WTC11 (cell line): ENCODE measurements around the gene MEDAG. TPM values are rescaled to one million over a fixed set of nuclear protein-coding genes. Genes with fewer than 3 reads are reported as not detected.

Experiments
- ATAC-seq: fragments of 200-7000 bp; cut with Tn5 transposase; 2 replicates; pipeline ENCODE4 v1.10.0; 2021; ENCODE audit warnings: mild to moderate bottlenecking, moderate library complexity
- CTCF ChIA-PET: fragments of 300-600 bp; sonication (Branson Sonifier 250); formaldehyde crosslinking; loops from one replicate; lab custom pipeline; 2021; ENCODE audit warnings: antibody characterized with exemption; lab: Charles Lee
- POLR2A ChIA-PET: fragments of 350-600 bp; sonication (Branson Sonifier 250); formaldehyde crosslinking; loops from one replicate; lab custom pipeline; 2021; ENCODE audit warnings: antibody characterized with exemption; lab: Charles Lee
- DNase-seq: peaks from one replicate; pipeline ENCODE4 v3.0.0; 2021; ENCODE audit warnings: low spot score
- H3K27ac Mint-ChIP-seq: 2 replicates; pipeline ENCODE4 v1.8.0; 2021; ENCODE audit warnings: mixed read lengths
- H3K27me3 Mint-ChIP-seq: 2 replicates; pipeline ENCODE4 v1.8.0; 2021; ENCODE audit warnings: low read depth, mild to moderate bottlenecking, moderate library complexity, mixed read lengths
- H3K36me3 Mint-ChIP-seq: 2 replicates; pipeline ENCODE4 v1.8.0; 2021; ENCODE audit warnings: mixed read lengths
- H3K4me1 Mint-ChIP-seq: 2 replicates; pipeline ENCODE4 v1.8.0; 2022; ENCODE audit warnings: mixed read lengths
- H3K4me3 Mint-ChIP-seq: 2 replicates; pipeline ENCODE4 v1.8.0; 2021; ENCODE audit warnings: mild to moderate bottlenecking, moderate library complexity, mixed read lengths
- H3K9me3 Mint-ChIP-seq: 2 replicates; pipeline ENCODE4 v1.8.0; 2021; ENCODE audit warnings: mixed read lengths
- AFF4 ChIP-seq: sonication (generic); formaldehyde crosslinking; IDR thresholded peaks from 2 replicates; pipeline ENCODE4 v1.8.1; 2023; ENCODE audit warnings: mild to moderate bottlenecking, missing genetic modification reagents, borderline replicate concordance
- ATF2 ChIP-seq: sonication (generic); formaldehyde crosslinking; IDR thresholded peaks from 2 replicates; pipeline ENCODE4 v1.8.1; 2022; ENCODE audit warnings: low read depth, missing genetic modification reagents, borderline replicate concordance
- ATF6 ChIP-seq: sonication (generic); formaldehyde crosslinking; IDR thresholded peaks from 2 replicates; pipeline ENCODE4 v1.8.1; 2023; ENCODE audit warnings: mild to moderate bottlenecking, missing genetic modification reagents
- FOXJ3 ChIP-seq: sonication (generic); formaldehyde crosslinking; IDR thresholded peaks from 2 replicates; pipeline ENCODE4 v1.9.0; 2021; ENCODE audit warnings: missing genetic modification reagents, mild to moderate bottlenecking, borderline replicate concordance
- GRHL2 ChIP-seq: fragments of 250-450 bp; sonication (Bioruptor Pico); IDR thresholded peaks from 2 replicates; pipeline ENCODE4 v1.8.0; 2022; ENCODE audit warnings: mild to moderate bottlenecking, moderate library complexity; ENCODE audit not compliant: insufficient replicate concordance, severe bottlenecking
- NFE2L1 ChIP-seq: sonication (generic); formaldehyde crosslinking; IDR thresholded peaks from 2 replicates; pipeline ENCODE4 v1.8.1; 2023; ENCODE audit warnings: missing genetic modification reagents
- NR1H2 ChIP-seq: sonication (generic); formaldehyde crosslinking; IDR thresholded peaks from 2 replicates; pipeline ENCODE4 v1.9.0; 2021; ENCODE audit warnings: mild to moderate bottlenecking, moderate library complexity, missing genetic modification reagents
- SMAD3 ChIP-seq: sonication (generic); formaldehyde crosslinking; IDR thresholded peaks from 2 replicates; pipeline ENCODE4 v1.8.0; 2022; ENCODE audit warnings: missing genetic modification reagents, mild to moderate bottlenecking, borderline replicate concordance
- TP53 ChIP-seq: sonication (generic); formaldehyde crosslinking; IDR thresholded peaks from 2 replicates; pipeline ENCODE4 v1.8.1; 2023; ENCODE audit warnings: mild to moderate bottlenecking, missing genetic modification reagents
- ZNF317 ChIP-seq: sonication (generic); formaldehyde crosslinking; IDR thresholded peaks from 2 replicates; pipeline ENCODE4 v1.8.1; 2023; ENCODE audit warnings: low read depth, mild to moderate bottlenecking, moderate library complexity, missing genetic modification reagents, borderline replicate concordance
- ZNF671 ChIP-seq: fragments of 250-450 bp; sonication (Bioruptor Pico); IDR thresholded peaks from 2 replicates; pipeline ENCODE4 v1.8.0; 2021; ENCODE audit warnings: mild to moderate bottlenecking
- total RNA-seq: library from RNA; stranded (reverse); gene quantifications from 3 replicates; pipeline ENCODE4 v1.2.3, GENCODE V29; 2021
- TF ChIP-seq, protein P1 (sequence below): fragments of 200-600 bp; IDR thresholded peaks from 2 replicates; pipeline ENCODE4 v1.8.0; 2022; ENCODE audit warnings: antibody characterized with exemption
- TF ChIP-seq, protein P2 (sequence below): sonication (generic); formaldehyde crosslinking; IDR thresholded peaks from 2 replicates; pipeline ENCODE4 v1.8.0; 2022; ENCODE audit warnings: mild to moderate bottlenecking, missing genetic modification reagents

The MEDAG gene
- total RNA-seq, 1 experiment from 2014 or later: 2.1 TPM

DNA sequence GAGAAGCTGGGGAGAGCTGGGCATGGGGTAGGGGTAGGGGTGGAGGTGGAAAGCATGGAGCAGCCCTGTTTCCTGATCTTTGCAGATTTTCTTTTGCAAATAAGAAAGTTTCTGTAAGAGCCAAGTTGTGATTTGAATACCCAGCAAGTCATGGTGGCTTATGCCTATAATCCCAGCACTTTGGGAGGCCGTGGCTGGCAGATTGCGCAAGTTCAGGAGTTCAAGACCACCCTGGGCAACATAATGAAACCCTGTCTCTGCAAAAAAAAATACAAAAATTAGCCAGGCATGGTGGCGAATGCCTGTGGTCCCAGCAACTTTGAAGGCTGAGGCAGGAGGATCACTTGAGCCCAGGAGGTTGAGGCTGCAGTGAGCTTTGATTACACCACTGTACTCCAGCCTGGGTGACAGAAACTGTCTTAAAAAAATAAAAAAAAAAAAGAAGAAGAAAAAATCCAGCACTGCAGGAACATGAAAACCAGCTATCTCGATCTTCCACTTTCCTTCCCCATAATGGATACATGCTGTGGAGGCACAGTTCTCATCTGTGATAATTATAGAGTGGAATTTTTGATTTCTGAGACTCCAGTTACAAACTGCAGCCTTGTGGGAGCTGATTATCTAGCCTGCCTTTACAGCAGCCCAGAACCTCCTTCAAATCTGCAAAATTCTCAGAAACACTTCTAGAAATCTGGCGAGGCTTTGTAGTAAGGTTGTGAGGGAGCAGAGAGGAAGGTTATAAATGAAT lies 14.3 kb downstream of the MEDAG start:
- ATAC-seq (no peak), DNase-seq (no peak)
- Mint-ChIP-seq H3K9me3 (no peaks in the 10 kb centered on the region), H3K27ac (no peak overlapping the region), H3K27me3 (no peaks in the 10 kb centered on the region), H3K4me3 (no peak overlapping the region), H3K36me3 (no peaks in the 10 kb centered on the region), H3K4me1 (peaks cover 12% of the 10 kb centered on the region)
- ChIA-PET POLR2A (no interaction called here), CTCF (interaction anchor here (0.8 kb wide), 1 partner anchor 55 kb away, joined by 4 read pairs; no protein-coding TSS in a partner anchor)
- TF ChIP-seq ZNF671: no peak
- no peak for TF ChIP-seq AFF4
- TF ChIP-seq NR1H2 (CRISPR knock-in tag): no peak
- TF ChIP-seq NFE2L1 (CRISPR knock-in tag): no peak
- no peak for TF ChIP-seq ATF2 (CRISPR knock-in tag)
- no peak for TF ChIP-seq SMAD3 (CRISPR knock-in tag)

GRCh38 chr13:30923418-30923817 lies 17.3 kb downstream of the MEDAG start:
- POLR2A ChIA-PET: no interaction called here
- DNase-seq: no peak
- H3K4me3 Mint-ChIP-seq: no peak overlapping the region
- TF ChIP-seq, protein P1, sequence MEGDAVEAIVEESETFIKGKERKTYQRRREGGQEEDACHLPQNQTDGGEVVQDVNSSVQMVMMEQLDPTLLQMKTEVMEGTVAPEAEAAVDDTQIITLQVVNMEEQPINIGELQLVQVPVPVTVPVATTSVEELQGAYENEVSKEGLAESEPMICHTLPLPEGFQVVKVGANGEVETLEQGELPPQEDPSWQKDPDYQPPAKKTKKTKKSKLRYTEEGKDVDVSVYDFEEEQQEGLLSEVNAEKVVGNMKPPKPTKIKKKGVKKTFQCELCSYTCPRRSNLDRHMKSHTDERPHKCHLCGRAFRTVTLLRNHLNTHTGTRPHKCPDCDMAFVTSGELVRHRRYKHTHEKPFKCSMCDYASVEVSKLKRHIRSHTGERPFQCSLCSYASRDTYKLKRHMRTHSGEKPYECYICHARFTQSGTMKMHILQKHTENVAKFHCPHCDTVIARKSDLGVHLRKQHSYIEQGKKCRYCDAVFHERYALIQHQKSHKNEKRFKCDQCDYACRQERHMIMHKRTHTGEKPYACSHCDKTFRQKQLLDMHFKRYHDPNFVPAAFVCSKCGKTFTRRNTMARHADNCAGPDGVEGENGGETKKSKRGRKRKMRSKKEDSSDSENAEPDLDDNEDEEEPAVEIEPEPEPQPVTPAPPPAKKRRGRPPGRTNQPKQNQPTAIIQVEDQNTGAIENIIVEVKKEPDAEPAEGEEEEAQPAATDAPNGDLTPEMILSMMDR: no peak
- TF ChIP-seq, protein P2, sequence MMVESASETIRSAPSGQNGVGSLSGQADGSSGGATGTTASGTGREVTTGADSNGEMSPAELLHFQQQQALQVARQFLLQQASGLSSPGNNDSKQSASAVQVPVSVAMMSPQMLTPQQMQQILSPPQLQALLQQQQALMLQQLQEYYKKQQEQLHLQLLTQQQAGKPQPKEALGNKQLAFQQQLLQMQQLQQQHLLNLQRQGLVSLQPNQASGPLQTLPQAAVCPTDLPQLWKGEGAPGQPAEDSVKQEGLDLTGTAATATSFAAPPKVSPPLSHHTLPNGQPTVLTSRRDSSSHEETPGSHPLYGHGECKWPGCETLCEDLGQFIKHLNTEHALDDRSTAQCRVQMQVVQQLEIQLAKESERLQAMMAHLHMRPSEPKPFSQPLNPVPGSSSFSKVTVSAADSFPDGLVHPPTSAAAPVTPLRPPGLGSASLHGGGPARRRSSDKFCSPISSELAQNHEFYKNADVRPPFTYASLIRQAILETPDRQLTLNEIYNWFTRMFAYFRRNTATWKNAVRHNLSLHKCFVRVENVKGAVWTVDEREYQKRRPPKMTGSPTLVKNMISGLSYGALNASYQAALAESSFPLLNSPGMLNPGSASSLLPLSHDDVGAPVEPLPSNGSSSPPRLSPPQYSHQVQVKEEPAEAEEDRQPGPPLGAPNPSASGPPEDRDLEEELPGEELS (CRISPR knock-in tag): no peak
- TF ChIP-seq, all 79 proteins: peak for 0
- Mint-ChIP-seq H3K4me1 (peaks cover 16% of the 10 kb centered on the region), H3K9me3 (no peaks in the 10 kb centered on the region), H3K27me3 (no peaks in the 10 kb centered on the region), H3K36me3 (no peaks in the 10 kb centered on the region), H3K27ac (no peak overlapping the region)
- no peak for ATAC-seq
- CTCF ChIA-PET: interaction anchor here (0.7 kb wide), 1 partner anchor 9 kb away, joined by 3 read pairs; the partner anchor contains the start of gene TEX26

DNA sequence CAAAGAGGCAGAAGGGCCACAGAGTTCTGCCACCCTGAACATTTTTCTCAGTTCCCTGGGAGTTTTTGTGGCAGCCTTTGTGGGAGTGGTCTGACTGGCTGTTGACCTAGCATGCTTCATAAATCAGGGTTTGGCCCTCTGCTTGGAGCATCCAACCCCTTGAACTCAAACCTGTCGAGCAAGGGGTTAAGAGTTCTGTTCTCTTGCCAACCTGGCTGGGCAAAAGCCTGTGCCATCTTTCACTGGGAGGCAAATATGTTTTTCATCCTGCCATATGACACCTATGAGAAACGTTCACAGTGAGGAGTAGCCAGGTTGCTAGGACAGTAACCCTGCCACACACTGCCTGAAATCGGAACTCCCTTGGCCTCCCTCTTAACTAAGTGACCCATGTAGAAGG lies 18.6 kb downstream of the MEDAG start:
- POLR2A ChIA-PET: no interaction called here
- TF ChIP-seq ZNF317 (CRISPR knock-in tag): no peak
- TF ChIP-seq TP53 (CRISPR knock-in tag): no peak
- no peak for TF ChIP-seq GRHL2 (CRISPR knock-in tag)
- no peak for TF ChIP-seq FOXJ3
- TF ChIP-seq ATF6 (CRISPR knock-in tag): no peak
- TF ChIP-seq, all 79 proteins: peak for 0
- Mint-ChIP-seq H3K4me3 (no peak overlapping the region), H3K36me3 (no peaks in the 10 kb centered on the region), H3K27ac (no peak overlapping the region), H3K9me3 (no peaks in the 10 kb centered on the region), H3K27me3 (no peaks in the 10 kb centered on the region), H3K4me1 (peaks cover 24% of the 10 kb centered on the region)
- ATAC-seq (no peak), DNase-seq (no peak)
- CTCF ChIA-PET: no interaction called here
